IMR-90 (cell line): ENCODE data around the gene ANKMY1. TPM values are rescaled to one million over a fixed set of nuclear protein-coding genes. Genes with fewer than 3 reads are reported as not detected.

ENCODE experiments used
- ATAC-seq: fragments of 200-7000 bp; cut with Tn5 transposase; 2 replicates; pipeline ENCODE4 v1.9.1; 2020; ENCODE audit warnings: low read depth, mild to moderate bottlenecking, moderate library complexity
- BruUV-seq: library from RNA; stranded (reverse); fragments of 400-500 nt; replicated peaks from 2 replicates; lab custom pipeline; 2021; lab: Mats Ljungman, UMichigan
- CTCF ChIA-PET: fragments of 300-600 bp; formaldehyde crosslinking; extraction: SDS; loops from one replicate; lab custom pipeline; 2021; ENCODE audit warnings: antibody characterized with exemption; lab: Yijun Ruan, JAX
- POLR2A ChIA-PET: fragments of 300-600 bp; sonication (Branson Sonifier 250); formaldehyde crosslinking; loops from one replicate; lab custom pipeline; 2022; ENCODE audit warnings: antibody characterized with exemption; ENCODE audit not compliant: unreplicated experiment; lab: Charles Lee
- DNase-seq: peaks from one replicate; pipeline ENCODE4 v3.0.0; 2013
- H2AFZ ChIP-seq: replicated peaks from 2 replicates; pipeline ENCODE3; 2013; ENCODE audit warnings: low read length, mild to moderate bottlenecking; ENCODE audit not compliant: poor library complexity
- H2AK5ac ChIP-seq: 2 replicates; pipeline ENCODE4 v1.6.1; 2013; ENCODE audit warnings: low read depth, low read length, inconsistent platforms
- H2AK9ac ChIP-seq: replicated peaks from 2 replicates; pipeline ENCODE3; 2013; ENCODE audit warnings: mild to moderate bottlenecking, low read depth, low read length, moderate library complexity; ENCODE audit not compliant: poor library complexity
- H2BK120ac ChIP-seq: 2 replicates; pipeline ENCODE4 v1.6.1; 2013; ENCODE audit warnings: low read depth, low read length, inconsistent platforms
- H2BK15ac ChIP-seq: 3 replicates; pipeline ENCODE4 v1.6.1; 2013; ENCODE audit warnings: low read depth, low read length, inconsistent platforms
- H2BK20ac ChIP-seq: 2 replicates; pipeline ENCODE4 v1.6.1; 2013; ENCODE audit warnings: low read depth, mild to moderate bottlenecking, inconsistent platforms, low read length, moderate library complexity
- H2BK5ac ChIP-seq: 2 replicates; pipeline ENCODE4 v1.6.1; 2013; ENCODE audit warnings: mild to moderate bottlenecking, low read depth, low read length, inconsistent platforms; ENCODE audit not compliant: poor library complexity, severe bottlenecking
- H3K14ac ChIP-seq: replicated peaks from 2 replicates; pipeline ENCODE4 v1.6.1; 2013; ENCODE audit warnings: low read depth, low read length, inconsistent platforms
- H3K18ac ChIP-seq: 2 replicates; pipeline ENCODE4 v1.6.1; 2013; ENCODE audit warnings: low read depth, low read length, control low read depth
- H3K23ac ChIP-seq: 2 replicates; pipeline ENCODE4 v1.6.1; 2013; ENCODE audit warnings: low read depth, low read length, inconsistent platforms
- H3K27ac ChIP-seq: 2 replicates; pipeline ENCODE4 v1.5.1; 2013; ENCODE audit warnings: mild to moderate bottlenecking, control low read depth, low read length; ENCODE audit not compliant: insufficient read depth
- H3K27me3 ChIP-seq: 2 replicates; pipeline ENCODE4 v1.6.1; 2013; ENCODE audit warnings: low read length; ENCODE audit not compliant: control insufficient read depth, insufficient read depth
- H3K36me3 ChIP-seq: 2 replicates; pipeline ENCODE4 v1.6.1; 2013; ENCODE audit warnings: low read length, mixed read lengths; ENCODE audit not compliant: control insufficient read depth, insufficient read depth
- H3K4ac ChIP-seq: 2 replicates; pipeline ENCODE4 v1.6.1; 2013; ENCODE audit warnings: low read depth, low read length, inconsistent platforms
- H3K4me1 ChIP-seq: 2 replicates; pipeline ENCODE4 v1.6.1; 2013; ENCODE audit warnings: low read length, mixed read lengths; ENCODE audit not compliant: control insufficient read depth, insufficient read depth
- H3K4me2 ChIP-seq: 2 replicates; pipeline ENCODE4 v1.6.1; 2013; ENCODE audit warnings: low read depth, mild to moderate bottlenecking, control low read depth, low read length, moderate library complexity
- H3K4me3 ChIP-seq: 2 replicates; pipeline ENCODE4 v1.5.1; 2013; ENCODE audit warnings: low read depth, mild to moderate bottlenecking, control low read depth, low read length, moderate library complexity; ENCODE audit not compliant: insufficient read depth
- H3K56ac ChIP-seq: 2 replicates; pipeline ENCODE4 v1.6.1; 2013; ENCODE audit warnings: low read length, inconsistent platforms; ENCODE audit not compliant: insufficient read depth; ENCODE audit errors: extremely low read depth
- H3K79me1 ChIP-seq, 2 experiments: 2 replicates each; pipeline ENCODE4 v1.6.1; 2013; ENCODE audit warnings: low read length in 2 of 2, inconsistent platforms in 1 of 2, low read depth in 1 of 2
- H3K9ac ChIP-seq: 2 replicates; pipeline ENCODE4 v1.6.1; 2013; ENCODE audit warnings: low read depth, low read length, control low read depth
- H3K9me1 ChIP-seq: 2 replicates; pipeline ENCODE4 v1.6.1; 2013; ENCODE audit warnings: low read length, inconsistent platforms; ENCODE audit not compliant: insufficient read depth
- H3K9me3 ChIP-seq: 2 replicates; pipeline ENCODE4 v1.6.1; 2013; ENCODE audit warnings: low read length; ENCODE audit not compliant: control insufficient read depth, insufficient read depth
- H4K20me1 ChIP-seq: 2 replicates; pipeline ENCODE4 v1.6.1; 2013; ENCODE audit warnings: low read length, inconsistent platforms; ENCODE audit not compliant: insufficient read depth
- H4K5ac ChIP-seq: 2 replicates; pipeline ENCODE4 v1.6.1; 2013; ENCODE audit warnings: mild to moderate bottlenecking, low read depth, low read length, control low read depth
- H4K8ac ChIP-seq, 2 experiments: 2 replicates each; pipeline ENCODE4 v1.6.1; 2013; ENCODE audit warnings: low read depth in 2 of 2, low read length in 2 of 2, control low read depth in 1 of 2, inconsistent platforms in 1 of 2
- H4K91ac ChIP-seq: 2 replicates; pipeline ENCODE4 v1.6.1; 2013; ENCODE audit warnings: low read depth, low read length, inconsistent platforms; ENCODE audit not compliant: insufficient read depth
- BHLHE40 ChIP-seq: fragments of 150-350 bp; IDR thresholded peaks from 2 replicates; pipeline ENCODE4 v1.6.1; 2016; ENCODE audit warnings: mild to moderate bottlenecking, low read depth, low read length
- CEBPB ChIP-seq: IDR thresholded peaks from 2 replicates; pipeline ENCODE4 v1.6.1; 2012; ENCODE audit warnings: low read depth, low read length, improper control_type of control experiment
- CTCF ChIP-seq: conservative IDR thresholded peaks from 2 replicates; pipeline ENCODE4 v1.5.1; 2012; ENCODE audit warnings: mild to moderate bottlenecking, low read depth, low read length, improper control_type of control experiment
- ELK1 ChIP-seq: fragments of 150-350 bp; IDR thresholded peaks from 2 replicates; pipeline ENCODE4 v1.6.1; 2016; ENCODE audit warnings: low read depth, mild to moderate bottlenecking, low read length, moderate library complexity, borderline replicate concordance
- FOS ChIP-seq: fragments of 150-350 bp; IDR thresholded peaks from 2 replicates; pipeline ENCODE4 v1.6.1; 2016; ENCODE audit warnings: low read depth, low read length
- MAFK ChIP-seq: IDR thresholded peaks from 2 replicates; pipeline ENCODE4 v1.6.1; 2012; ENCODE audit warnings: low read depth, low read length, improper control_type of control experiment
- MAZ ChIP-seq: IDR thresholded peaks from 2 replicates; pipeline ENCODE4 v1.6.1; 2012; ENCODE audit warnings: low read depth, mild to moderate bottlenecking, low read length, improper control_type of control experiment, moderate library complexity, borderline replicate concordance
- MXI1 ChIP-seq: IDR thresholded peaks from 2 replicates; pipeline ENCODE4 v1.6.1; 2012; ENCODE audit warnings: low read depth, mild to moderate bottlenecking, low read length, moderate library complexity, borderline replicate concordance
- POLR2A ChIP-seq: IDR thresholded peaks from 2 replicates; pipeline ENCODE4 v1.6.1; 2012; ENCODE audit warnings: mild to moderate bottlenecking, low read depth, low read length
- RAD21 ChIP-seq: IDR thresholded peaks from 2 replicates; pipeline ENCODE4 v1.6.1; 2012; ENCODE audit warnings: low read length, improper control_type of control experiment
- RCOR1 ChIP-seq: IDR thresholded peaks from 2 replicates; pipeline ENCODE4 v1.6.1; 2012; ENCODE audit warnings: mild to moderate bottlenecking, low read length, improper control_type of control experiment; ENCODE audit not compliant: insufficient replicate concordance
- RFX5 ChIP-seq: IDR thresholded peaks from 2 replicates; pipeline ENCODE4 v1.8.0; 2012; ENCODE audit warnings: low read depth, mild to moderate bottlenecking, low read length, moderate library complexity
- WGBS, 2 experiments: methylation state at CpG; one replicate each; pipeline versions ENCODE4 v1.1.5 to v1.1.7; 2013; ENCODE audit warnings: missing lambda C conversion rate in 2 of 2; ENCODE audit not compliant: insufficient read length in 1 of 2; ENCODE audit errors: extremely low coverage in 2 of 2; 5-methylcytosine and 5-hydroxymethylcytosine counted together
- dilution Hi-C: fragments of 300-500 bp; cut with HindIII; formaldehyde crosslinking; loops from one replicate; pipeline ENCODE4 v1.14.3; 2018; ENCODE audit warnings: low sequenced_read_pairs; ENCODE audit not compliant: unreplicated experiment
- in situ Hi-C: fragments of 300-500 bp; cut with MboI; formaldehyde crosslinking; loops from 3 replicates; pipeline ENCODE4 v1.14.3; 2019; ENCODE audit warnings: low sequenced_read_pairs, inconsistent platforms, mixed read lengths
- intact Hi-C: fragments of 100-400 bp; cut with micrococcal nuclease; formaldehyde crosslinking; loops from 2 replicates; pipeline ENCODE4 v1.10.0; 2022
- polyA plus RNA-seq, 3 experiments: library from polyadenylated mRNA; depleted of rRNA; stranded (reverse); fragments of >200 nt; gene quantifications; 2 replicates each; pipeline ENCODE4 v1.2.3, GENCODE V29; 2012; ENCODE audit warnings: low replicate concordance in 1 of 3
- total RNA-seq: library from RNA; depleted of rRNA; stranded (reverse); fragments of >200 nt; gene quantifications from 2 replicates; pipeline ENCODE4 v1.2.3, GENCODE V29; 2012

The ANKMY1 gene
- total and polyA plus RNA-seq, 2 of the 4 experiments (the other 2 are of a cell fraction) = 2.9 to 5.5 TPM

- H2BK15ac ChIP-seq = no peak overlapping the region
- H2BK20ac ChIP-seq = no peak overlapping the region
- H3K27ac ChIP-seq = no peak overlapping the region
- dilution Hi-C loops = no loop called here
- H3K14ac ChIP-seq = no peak overlapping the region
- no peak overlapping the region for H4K8ac ChIP-seq
- H2AK9ac ChIP-seq = no peak overlapping the region
- H4K5ac ChIP-seq = no peak overlapping the region
- no peak overlapping the region for H3K23ac ChIP-seq
- H3K4me3 ChIP-seq = no peak overlapping the region
- intact Hi-C loops = no loop called here
- no peaks in the 10 kb centered on the region for H3K9me3 ChIP-seq
- H3K27me3 ChIP-seq = no peaks in the 10 kb centered on the region
- no peak for ATAC-seq
- CTCF ChIA-PET = no interaction called here
- no peak overlapping the region for H3K9ac ChIP-seq
- H2BK5ac ChIP-seq = no peak overlapping the region
- no peak overlapping the region for H2AFZ ChIP-seq
- no peak for TF ChIP-seq ELK1
- no peak for TF ChIP-seq CEBPB
- no peak for TF ChIP-seq POLR2A
- TF ChIP-seq RFX5 = no peak
- no peak for TF ChIP-seq MXI1
- TF ChIP-seq RCOR1 = no peak
- no peak for TF ChIP-seq CTCF
- TF ChIP-seq RAD21 = no peak
- TF ChIP-seq MAZ = no peak
- no peak for TF ChIP-seq MAFK
- no peak for TF ChIP-seq FOS
- TF ChIP-seq BHLHE40 = no peak
- POLR2A ChIA-PET = no interaction called here
- H4K91ac ChIP-seq = no peak overlapping the region
- H3K9me1 ChIP-seq = peaks cover 8% of the 10 kb centered on the region; the same call in 1 of the 2 replicates
- no peaks in the 10 kb centered on the region for H3K4me1 ChIP-seq
- H2BK120ac ChIP-seq = no peak overlapping the region
- no peak overlapping the region for H2AK5ac ChIP-seq
- H3K4ac ChIP-seq = no peak overlapping the region
- no TSS peak for BruUV-seq
- peaks cover 2% of the 10 kb centered on the region for H3K36me3 ChIP-seq
- 85% methylated on average over 11 of the region's 24 CpGs; no CpG with 5 or more reads in 1 of the 2 experiments for WGBS, 2 experiments
- DNase-seq = no peak
- no peak overlapping the region for H3K18ac ChIP-seq
- in situ Hi-C loops = loop anchor here (10.0 kb wide), 1 partner anchor 344 kb away; no protein-coding TSS in a partner anchor
- no peak overlapping the region for H3K56ac ChIP-seq
- no peak overlapping the region for H3K4me2 ChIP-seq
- H3K79me1 ChIP-seq = no peaks in the 10 kb centered on the region
- H4K20me1 ChIP-seq = no peaks in the 10 kb centered on the region; the same call in 1 of the 2 replicates
Measured at GRCh38 chr2:240500561-240501423, 57.0 kb downstream of the ANKMY1 start.
